ENCODE results near the gene GABRD. TPM values are rescaled to one million over a fixed set of nuclear protein-coding genes. Genes with fewer than 3 reads are reported as not detected.
A peak's percentile ranks its signal among the peaks of the same experiment; 100 is the strongest.

GABRD gene
- total RNA-seq, 1 experiment from 2014 or later: 1.7 TPM

DNA sequence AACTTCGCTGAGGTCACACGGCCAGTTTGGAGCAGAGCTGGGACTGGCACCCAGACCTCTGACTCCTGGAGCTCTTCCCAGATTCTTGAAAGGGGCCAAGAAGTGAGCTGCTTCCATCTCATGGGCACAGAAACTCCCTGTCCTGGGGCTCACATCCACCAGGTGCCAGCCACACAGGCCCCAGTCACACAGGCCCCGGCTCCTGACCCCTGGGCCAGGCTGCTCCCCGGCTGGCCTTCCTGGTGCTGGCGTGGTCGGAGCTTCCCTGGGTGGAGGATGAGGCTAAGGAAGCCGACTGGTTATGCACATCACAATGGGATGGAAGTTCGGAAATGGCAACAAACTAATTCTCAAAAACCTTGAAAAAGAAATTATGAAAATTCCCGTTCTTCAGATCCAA lies 3.0 kb upstream of the GABRD start:
- Mint-ChIP-seq H3K4me1 (peaks cover 8% of the 10 kb centered on the region), H3K27ac (no peak overlapping the region)
- CTCF ChIA-PET: no interaction called here

GRCh38 chr1:2018217-2019171 lies 651 bp upstream of the GABRD start:
- peak; percentile 35 for ATAC-seq
- H3K36me3 Mint-ChIP-seq: no peaks in the 10 kb centered on the region
- H3K27me3 Mint-ChIP-seq (ENCODE audit: low read depth): peaks cover 31% of the 10 kb centered on the region
- ChIA-PET CTCF (interaction anchor here (0.8 to 7.9 kb wide), 7 partner anchors 14 to 121 kb away, joined by 3 to 89 read pairs (median 5); partner anchors contain the start of gene CFAP74), POLR2A (interaction anchor here (0.8 kb wide), 1 partner anchor 45 kb away, joined by 3 read pairs; no protein-coding TSS in a partner anchor)
- TF ChIP-seq ATF1 (CRISPR knock-in tag; IDR thresholded peaks at IDR 0.05) (0 out of 2 replicates have a peak, but pooled peaks have one; percentile 26), RORB (CRISPR knock-in tag; IDR thresholded peaks at IDR 0.05) (no peak), GTF2I (CRISPR knock-in tag; conservative IDR thresholded peaks at IDR 0.05) (no peak; the same call in 1 of the 2 replicates), TEAD1 (CRISPR knock-in tag; IDR thresholded peaks at IDR 0.05) (no peak), SP1 (CRISPR knock-in tag; conservative IDR thresholded peaks at IDR 0.05) (no peak), ZNF121 (CRISPR knock-in tag; IDR thresholded peaks at IDR 0.05) (peak; percentile 99)
- TF ChIP-seq, protein P1, sequence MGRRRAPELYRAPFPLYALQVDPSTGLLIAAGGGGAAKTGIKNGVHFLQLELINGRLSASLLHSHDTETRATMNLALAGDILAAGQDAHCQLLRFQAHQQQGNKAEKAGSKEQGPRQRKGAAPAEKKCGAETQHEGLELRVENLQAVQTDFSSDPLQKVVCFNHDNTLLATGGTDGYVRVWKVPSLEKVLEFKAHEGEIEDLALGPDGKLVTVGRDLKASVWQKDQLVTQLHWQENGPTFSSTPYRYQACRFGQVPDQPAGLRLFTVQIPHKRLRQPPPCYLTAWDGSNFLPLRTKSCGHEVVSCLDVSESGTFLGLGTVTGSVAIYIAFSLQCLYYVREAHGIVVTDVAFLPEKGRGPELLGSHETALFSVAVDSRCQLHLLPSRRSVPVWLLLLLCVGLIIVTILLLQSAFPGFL (CRISPR knock-in tag; IDR thresholded peaks at IDR 0.05; ENCODE audit: borderline replicate concordance): no peak
- TF ChIP-seq, protein P2, sequence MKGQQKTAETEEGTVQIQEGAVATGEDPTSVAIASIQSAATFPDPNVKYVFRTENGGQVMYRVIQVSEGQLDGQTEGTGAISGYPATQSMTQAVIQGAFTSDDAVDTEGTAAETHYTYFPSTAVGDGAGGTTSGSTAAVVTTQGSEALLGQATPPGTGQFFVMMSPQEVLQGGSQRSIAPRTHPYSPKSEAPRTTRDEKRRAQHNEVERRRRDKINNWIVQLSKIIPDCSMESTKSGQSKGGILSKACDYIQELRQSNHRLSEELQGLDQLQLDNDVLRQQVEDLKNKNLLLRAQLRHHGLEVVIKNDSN (CRISPR knock-in tag; IDR thresholded peaks at IDR 0.05): no peak
- TF ChIP-seq, protein P3, sequence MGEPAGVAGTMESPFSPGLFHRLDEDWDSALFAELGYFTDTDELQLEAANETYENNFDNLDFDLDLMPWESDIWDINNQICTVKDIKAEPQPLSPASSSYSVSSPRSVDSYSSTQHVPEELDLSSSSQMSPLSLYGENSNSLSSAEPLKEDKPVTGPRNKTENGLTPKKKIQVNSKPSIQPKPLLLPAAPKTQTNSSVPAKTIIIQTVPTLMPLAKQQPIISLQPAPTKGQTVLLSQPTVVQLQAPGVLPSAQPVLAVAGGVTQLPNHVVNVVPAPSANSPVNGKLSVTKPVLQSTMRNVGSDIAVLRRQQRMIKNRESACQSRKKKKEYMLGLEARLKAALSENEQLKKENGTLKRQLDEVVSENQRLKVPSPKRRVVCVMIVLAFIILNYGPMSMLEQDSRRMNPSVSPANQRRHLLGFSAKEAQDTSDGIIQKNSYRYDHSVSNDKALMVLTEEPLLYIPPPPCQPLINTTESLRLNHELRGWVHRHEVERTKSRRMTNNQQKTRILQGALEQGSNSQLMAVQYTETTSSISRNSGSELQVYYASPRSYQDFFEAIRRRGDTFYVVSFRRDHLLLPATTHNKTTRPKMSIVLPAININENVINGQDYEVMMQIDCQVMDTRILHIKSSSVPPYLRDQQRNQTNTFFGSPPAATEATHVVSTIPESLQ (CRISPR knock-in tag; IDR thresholded peaks at IDR 0.05): no peak
- TF ChIP-seq, protein P4, sequence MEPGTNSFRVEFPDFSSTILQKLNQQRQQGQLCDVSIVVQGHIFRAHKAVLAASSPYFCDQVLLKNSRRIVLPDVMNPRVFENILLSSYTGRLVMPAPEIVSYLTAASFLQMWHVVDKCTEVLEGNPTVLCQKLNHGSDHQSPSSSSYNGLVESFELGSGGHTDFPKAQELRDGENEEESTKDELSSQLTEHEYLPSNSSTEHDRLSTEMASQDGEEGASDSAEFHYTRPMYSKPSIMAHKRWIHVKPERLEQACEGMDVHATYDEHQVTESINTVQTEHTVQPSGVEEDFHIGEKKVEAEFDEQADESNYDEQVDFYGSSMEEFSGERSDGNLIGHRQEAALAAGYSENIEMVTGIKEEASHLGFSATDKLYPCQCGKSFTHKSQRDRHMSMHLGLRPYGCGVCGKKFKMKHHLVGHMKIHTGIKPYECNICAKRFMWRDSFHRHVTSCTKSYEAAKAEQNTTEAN (CRISPR knock-in tag; IDR thresholded peaks at IDR 0.05): no peak
- peak overlapping the region; percentile 65; the same call in 1 of the 2 replicates for H3K27ac Mint-ChIP-seq
- no peaks in the 10 kb centered on the region for H3K9me3 Mint-ChIP-seq
- peaks cover 8% of the 10 kb centered on the region for H3K4me1 Mint-ChIP-seq
- peak overlapping the region; percentile 79 for H3K4me3 Mint-ChIP-seq
- DNase-seq (ENCODE audit: low spot score): peak; percentile 42

More for the DNA sequence above, 3.0 kb upstream of the GABRD start:
- TF ChIP-seq, protein P1 (CRISPR knock-in tag; IDR thresholded peaks at IDR 0.05; ENCODE audit: borderline replicate concordance): no peak
- Mint-ChIP-seq H3K9me3 (no peaks in the 10 kb centered on the region), H3K27me3 (ENCODE audit: low read depth) (peaks cover 28% of the 10 kb centered on the region), H3K36me3 (no peaks in the 10 kb centered on the region), H3K4me3 (no peak overlapping the region)
- no peak for DNase-seq (ENCODE audit: low spot score)
- POLR2A ChIA-PET: interaction anchor here (0.6 kb wide), 1 partner anchor 9 kb away, joined by 5 read pairs; no protein-coding TSS in a partner anchor
- ATAC-seq: no peak

DNA sequence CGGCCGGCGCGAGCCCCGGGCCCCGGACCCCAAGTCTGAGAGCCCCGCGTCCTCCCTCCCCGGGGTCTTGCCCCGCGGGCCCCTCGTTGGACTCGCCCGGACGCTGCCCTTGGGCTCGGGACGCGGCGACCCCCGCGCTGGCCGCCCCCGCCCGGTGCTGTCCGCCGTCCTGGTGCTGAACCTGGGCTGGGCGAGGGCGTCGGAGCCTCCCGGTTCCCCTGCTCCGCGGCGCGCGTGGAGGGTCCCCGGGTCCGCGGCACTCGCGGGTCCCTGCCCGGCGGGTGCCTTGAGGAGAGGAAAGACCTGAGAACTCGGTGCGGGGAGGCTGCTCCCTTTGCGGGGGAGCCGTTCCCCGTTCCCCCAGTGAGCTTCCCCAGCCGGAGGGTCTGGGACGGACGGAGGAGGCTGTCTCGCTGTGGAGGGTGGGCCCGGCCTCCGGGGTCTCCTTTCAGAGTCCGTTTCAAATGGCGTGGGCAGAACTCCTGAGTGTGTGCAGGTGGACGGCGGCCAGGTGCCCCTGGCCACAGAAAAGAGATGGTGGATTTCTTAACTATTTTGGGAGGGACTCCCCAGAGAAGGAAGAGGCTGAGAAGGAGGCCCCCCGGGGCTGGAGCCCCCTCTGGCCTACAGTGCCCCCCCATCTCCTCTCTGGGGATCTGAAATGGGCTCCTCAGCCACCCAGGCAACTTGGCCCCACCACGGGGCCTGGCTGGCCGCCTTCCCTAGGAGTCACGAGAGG lies 595 bp downstream of the GABRD start:
- H3K4me1 Mint-ChIP-seq: peaks cover 8% of the 10 kb centered on the region
- DNase-seq (ENCODE audit: low spot score) (peak; percentile 67), ATAC-seq (peak; percentile 56)
- H3K4me3 Mint-ChIP-seq: peak overlapping the region; percentile 44
- CTCF ChIA-PET: interaction anchor here (0.8 to 7.9 kb wide), 7 partner anchors 13 to 120 kb away, joined by 3 to 89 read pairs (median 3); partner anchors contain the start of gene CFAP74
- H3K36me3 Mint-ChIP-seq: no peaks in the 10 kb centered on the region
- H3K27me3 Mint-ChIP-seq (ENCODE audit: low read depth): peaks cover 31% of the 10 kb centered on the region
- H3K9me3 Mint-ChIP-seq: no peaks in the 10 kb centered on the region
- POLR2A ChIA-PET: interaction anchor here (0.8 kb wide), 1 partner anchor 46 kb away, joined by 3 read pairs; no protein-coding TSS in a partner anchor
- H3K27ac Mint-ChIP-seq: no peak overlapping the region
- TF ChIP-seq FOXK1 (CRISPR knock-in tag; IDR thresholded peaks at IDR 0.05) (peak; percentile 83), EMX1 (CRISPR knock-in tag; IDR thresholded peaks at IDR 0.05) (no peak), NR2C2 (CRISPR knock-in tag; IDR thresholded peaks at IDR 0.05) (0 out of 2 replicates have a peak, but pooled peaks have one; percentile 34), ZNF423 (CRISPR knock-in tag; IDR thresholded peaks at IDR 0.05) (no peak), MYBL2 (CRISPR knock-in tag; IDR thresholded peaks at IDR 0.05) (no peak), JUN (CRISPR knock-in tag; IDR thresholded peaks at IDR 0.05) (peak; percentile 95), IRF2 (CRISPR knock-in tag; IDR thresholded peaks at IDR 0.05; ENCODE audit: borderline replicate concordance, low read depth) (no peak), NFE2L1 (CRISPR knock-in tag; IDR thresholded peaks at IDR 0.05) (peak; percentile 28; the same call in 1 of the 2 replicates), PRDM15 (CRISPR knock-in tag; IDR thresholded peaks at IDR 0.05) (no peak)
